Liver (tissue), 9 donors: Measurements from ENCODE around the gene TMX2. TPM values are rescaled to one million over a fixed set of nuclear protein-coding genes. Genes with fewer than 3 reads are reported as not detected.
A peak's percentile ranks its signal among the peaks of the same experiment; 100 is the strongest.

Experiments
- DNase-seq: peaks from one replicate; pipeline ENCODE4 v3.0.0-alpha.2; 2017; ENCODE audit warnings: low spot score
- H3K27ac ChIP-seq, 2 donors: one replicate each; pipeline ENCODE4 v1.7.0; 2013; ENCODE audit warnings: inconsistent platforms in 2 of 2, low read length in 2 of 2, control low read depth in 1 of 2, low read depth in 1 of 2, mild to moderate bottlenecking in 1 of 2
- H3K27me3 ChIP-seq, 4 donors: one replicate each; pipeline versions ENCODE4 v1.6.1 to v1.7.0; 2013; ENCODE audit warnings: low read length in 3 of 4, inconsistent platforms in 1 of 4, mild to moderate bottlenecking in 1 of 4, moderate library complexity in 1 of 4; ENCODE audit not compliant: control insufficient read depth in 4 of 4, insufficient read depth in 4 of 4
- H3K36me3 ChIP-seq, 4 donors: one replicate each; pipeline versions ENCODE4 v1.6.1 to v1.7.0; 2013; ENCODE audit warnings: low read length in 3 of 4, mild to moderate bottlenecking in 3 of 4, low read depth in 1 of 4, moderate library complexity in 1 of 4; ENCODE audit not compliant: control insufficient read depth in 4 of 4, insufficient read depth in 3 of 4
- H3K4me1 ChIP-seq, 4 donors: one replicate each; pipeline versions ENCODE4 v1.6.1 to v1.7.0; 2013; ENCODE audit warnings: low read length in 3 of 4, mild to moderate bottlenecking in 3 of 4, moderate library complexity in 1 of 4; ENCODE audit not compliant: control insufficient read depth in 4 of 4, insufficient read depth in 4 of 4
- H3K4me3 ChIP-seq, 3 donors: one replicate each; pipeline versions ENCODE4 v1.6.1 to v1.7.0; 2013; ENCODE audit warnings: low read length in 3 of 3, control low read depth in 1 of 3, low read depth in 1 of 3, mild to moderate bottlenecking in 1 of 3
- H3K9ac ChIP-seq, 2 donors: one replicate each; pipeline ENCODE4 v1.7.0; 2013; ENCODE audit warnings: low read length in 2 of 2, mild to moderate bottlenecking in 2 of 2, moderate library complexity in 2 of 2, control low read depth in 1 of 2, low read depth in 1 of 2
- H3K9me3 ChIP-seq, 4 donors: one replicate each; pipeline versions ENCODE4 v1.6.1 to v1.7.0; 2013; ENCODE audit warnings: low read length in 3 of 4; ENCODE audit not compliant: control insufficient read depth in 4 of 4
- CTCF ChIP-seq: fragments of 150-350 bp; IDR thresholded peaks from 2 replicates; pipeline ENCODE4 v1.5.1; 2017; ENCODE audit warnings: improper control_type of control experiment, low read depth, low read length; ENCODE audit not compliant: missing input control
- EGR1 ChIP-seq, 2 donors: IDR thresholded peaks; 2 replicates each; pipeline ENCODE4 v1.6.1; 2016 to 2018; ENCODE audit warnings: antibody characterized with exemption in 2 of 2, low read depth in 2 of 2
- FOXA1 ChIP-seq: IDR thresholded peaks from 2 replicates; pipeline ENCODE4 v1.6.1; 2016; ENCODE audit warnings: antibody characterized with exemption
- FOXA2 ChIP-seq: IDR thresholded peaks from 2 replicates; pipeline ENCODE4 v1.6.1; 2016; ENCODE audit warnings: antibody characterized with exemption
- GABPA ChIP-seq, 2 donors: IDR thresholded peaks in 1 of 2; conservative IDR thresholded peaks in 1 of 2; 2 replicates each; pipeline ENCODE4 v1.6.1; 2016; ENCODE audit warnings: antibody characterized with exemption in 2 of 2, mild to moderate bottlenecking in 1 of 2, moderate library complexity in 1 of 2
- HNF4A ChIP-seq, 2 donors: conservative IDR thresholded peaks; 2 replicates each; pipeline ENCODE4 v1.6.1; 2016; ENCODE audit warnings: antibody characterized with exemption in 2 of 2, mild to moderate bottlenecking in 2 of 2
- JUND ChIP-seq, 2 donors: IDR thresholded peaks; 2 replicates each; pipeline ENCODE4 v1.6.1; 2016; ENCODE audit warnings: antibody characterized with exemption in 2 of 2
- MAX ChIP-seq: IDR thresholded peaks from 2 replicates; pipeline ENCODE4 v1.6.1; 2016; ENCODE audit warnings: antibody characterized with exemption
- NR2F2 ChIP-seq: IDR thresholded peaks from 2 replicates; pipeline ENCODE4 v1.6.1; 2016; ENCODE audit warnings: antibody characterized with exemption
- RAD21 ChIP-seq, 2 donors: IDR thresholded peaks; 2 replicates each; pipeline ENCODE4 v1.6.1; 2016; ENCODE audit warnings: antibody characterized with exemption in 2 of 2, mild to moderate bottlenecking in 2 of 2
- REST ChIP-seq: IDR thresholded peaks from 2 replicates; pipeline ENCODE4 v1.6.1; 2016; ENCODE audit warnings: antibody characterized with exemption, mild to moderate bottlenecking
- RXRA ChIP-seq, 2 donors: IDR thresholded peaks; 2 replicates each; pipeline ENCODE4 v1.6.1; 2017 to 2018; ENCODE audit warnings: antibody characterized with exemption in 2 of 2, mild to moderate bottlenecking in 1 of 2
- ZBTB33 ChIP-seq: IDR thresholded peaks from 2 replicates; pipeline ENCODE4 v1.6.1; 2016; ENCODE audit warnings: antibody characterized with exemption
- WGBS: extraction: QIAGEN DNeasy Blood & Tissue Kit; methylation state at CpG from one replicate; pipeline ENCODE4 v1.1.7; 2013; 5-methylcytosine and 5-hydroxymethylcytosine counted together
- polyA plus RNA-seq, 2 donors: library from polyadenylated mRNA; stranded (reverse) in 1 of 2; unstranded in 1 of 2; fragments of 200-250 nt in 1 of 2; fragments of >200 nt in 1 of 2; fragmentation: Nextera tagmentation in 1 of 2; extraction: Ambion mirVana in 1 of 2; gene quantifications; one replicate each; pipeline versions ENCODE4 v1.2.1 to v1.2.3, GENCODE V29; 2013 to 2015
- total RNA-seq, 2 donors: library from RNA; depleted of rRNA; stranded (reverse); fragments of >200 nt; gene quantifications; one replicate each; pipeline ENCODE4 v1.2.3, GENCODE V29; 2014
- donor health status: healthy.
- donor health status: healthy.
- donor health status: healthy.
- donor health status: healthy.
- donor health status: healthy.

The TMX2 gene
- total and polyA plus RNA-seq, 4 donors, result 43.3 to 70.9 (median 59.1) TPM

- Histone ChIP-seq H3K4me1 (peaks cover 15 to 83% (median 76%) of the 10 kb centered on the region in 4 donors), H3K36me3 (no peaks in the 10 kb centered on the region), H3K9ac (no peak overlapping the region), H3K27me3 (no peaks in the 10 kb centered on the region), H3K9me3 (no peaks in the 10 kb centered on the region), H3K4me3 (no peak overlapping the region), H3K27ac (peak overlapping the region; percentile 32 to 44)
- DNase-seq, result no peak
- TF ChIP-seq FOXA1 (no peak), FOXA2 (no peak), GABPA (IDR thresholded peaks at IDR 0.05 in 1 of 2, conservative IDR thresholded peaks at IDR 0.05 in 1 of 2) (peak in 1 of 2 donors; percentile 31), RAD21 (IDR thresholded peaks at IDR 0.05) (no peak), HNF4A (conservative IDR thresholded peaks at IDR 0.05) (no peak), MAX (peak; percentile 53), RXRA (IDR thresholded peaks at IDR 0.05) (no peak), REST (no peak), EGR1 (IDR thresholded peaks at IDR 0.05; ENCODE audit: low read depth in 2 of 2) (peak; percentile 39 to 50), JUND (IDR thresholded peaks at IDR 0.05) (no peak), NR2F2 (peak; percentile 43)
- WGBS, result 56% methylated on average over 5 of the region's 5 CpGs
These were observed 63.1 kb downstream of the TMX2 start for GRCh38 chr11:57775491-57775890.

GRCh38 chr11:57776031-57776521, 63.7 kb downstream of the TMX2 start:
- 79% methylated on average over 3 of the region's 3 CpGs for WGBS
- Histone ChIP-seq H3K36me3 (no peaks in the 10 kb centered on the region), H3K9ac (no peak overlapping the region), H3K4me3 (no peak overlapping the region), H3K27me3 (no peaks in the 10 kb centered on the region), H3K9me3 (no peaks in the 10 kb centered on the region), H3K4me1 (peaks cover 15 to 83% (median 73%) of the 10 kb centered on the region in 4 donors), H3K27ac (peak overlapping the region; percentile 32 to 44)
- no peak for DNase-seq
- no peak for TF ChIP-seq ZBTB33
- no peak for TF ChIP-seq CTCF
- TF ChIP-seq MAX, result no peak
